Neural progenitor cell (in vitro differentiated cells): Measurements from ENCODE around the gene KIF5B. TPM values are rescaled to one million over a fixed set of nuclear protein-coding genes. Genes with fewer than 3 reads are reported as not detected.

Experiments used
- DNase-seq: peaks from one replicate; pipeline ENCODE4 v3.0.0-alpha.2; 2016; ENCODE audit warnings: low spot score
- H2AFZ ChIP-seq: fragments of 200-600 bp; sonication (generic); replicated peaks from 2 replicates; pipeline ENCODE4 v1.6.1; 2016; ENCODE audit warnings: antibody characterized with exemption
- H3F3A ChIP-seq: fragments of 200-600 bp; sonication (generic); 2 replicates; pipeline ENCODE4 v1.6.1; 2016; ENCODE audit warnings: antibody characterized with exemption, low read depth
- H3K27ac ChIP-seq: fragments of 200-600 bp; sonication (generic); 2 replicates; pipeline ENCODE4 v1.5.1; 2016; ENCODE audit warnings: mild to moderate bottlenecking
- H3K27me3 ChIP-seq: fragments of 200-600 bp; sonication (generic); 2 replicates; pipeline ENCODE4 v1.6.1; 2016; ENCODE audit warnings: mild to moderate bottlenecking, moderate library complexity
- H3K36me3 ChIP-seq: fragments of 200-600 bp; sonication (generic); 2 replicates; pipeline ENCODE4 v1.5.1; 2016
- H3K4me1 ChIP-seq: fragments of 200-600 bp; sonication (generic); 2 replicates; pipeline ENCODE4 v1.6.1; 2016; ENCODE audit warnings: mixed run types
- H3K4me2 ChIP-seq: fragments of 200-600 bp; sonication (generic); 2 replicates; pipeline ENCODE4 v1.6.1; 2016
- H3K4me3 ChIP-seq: fragments of 200-600 bp; sonication (generic); 2 replicates; pipeline ENCODE4 v1.5.1; 2016
- H3K79me2 ChIP-seq: fragments of 200-600 bp; sonication (generic); 2 replicates; pipeline ENCODE4 v1.6.1; 2016; ENCODE audit warnings: low read depth
- H3K9ac ChIP-seq: fragments of 200-600 bp; sonication (generic); 2 replicates; pipeline ENCODE4 v1.6.1; 2016
- H3K9me3 ChIP-seq: fragments of 200-600 bp; sonication (generic); 2 replicates; pipeline ENCODE4 v1.5.1; 2016; ENCODE audit warnings: low read depth
- H4K20me1 ChIP-seq: fragments of 200-600 bp; sonication (generic); 2 replicates; pipeline ENCODE4 v1.6.1; 2016; ENCODE audit warnings: low read depth
- H3K27ac Mint-ChIP-seq: 3 replicates; pipeline ENCODE4 v1.8.0; 2021; ENCODE audit warnings: mixed read lengths
- H3K27me3 Mint-ChIP-seq: 2 replicates; pipeline ENCODE4 v1.8.0; 2022; ENCODE audit warnings: low read depth, mild to moderate bottlenecking, inconsistent platforms, moderate library complexity, mixed read lengths; ENCODE audit not compliant: insufficient read depth
- H3K36me3 Mint-ChIP-seq: 3 replicates; pipeline ENCODE4 v1.8.0; 2021; ENCODE audit warnings: mixed read lengths
- H3K4me1 Mint-ChIP-seq: 3 replicates; pipeline ENCODE4 v1.8.0; 2021; ENCODE audit warnings: mixed read lengths
- H3K4me3 Mint-ChIP-seq: 3 replicates; pipeline ENCODE4 v1.8.0; 2021; ENCODE audit warnings: mild to moderate bottlenecking, moderate library complexity, mixed read lengths
- H3K9me3 Mint-ChIP-seq: 3 replicates; pipeline ENCODE4 v1.8.0; 2020; ENCODE audit warnings: mixed read lengths
- EZH2 ChIP-seq: fragments of 200-600 bp; sonication (generic); IDR thresholded peaks from 2 replicates; pipeline ENCODE4 v1.6.1; 2017; ENCODE audit warnings: antibody characterized with exemption, mild to moderate bottlenecking, moderate library complexity
- EZH2phosphoT487 ChIP-seq: fragments of 200-600 bp; sonication (generic); IDR thresholded peaks from 2 replicates; pipeline ENCODE4 v1.6.1; 2017; ENCODE audit warnings: antibody characterized with exemption
- total RNA-seq: library from RNA; depleted of rRNA; stranded (reverse); fragments of >200 nt; gene quantifications from 2 replicates; pipeline ENCODE4 v1.2.3, GENCODE V29; 2015; ENCODE audit warnings: low replicate concordance
- TF ChIP-seq, protein P1 (sequence below): fragments of 200-600 bp; sonication (generic); IDR thresholded peaks from 2 replicates; pipeline ENCODE4 v1.5.1; 2017; ENCODE audit warnings: antibody characterized with exemption, mild to moderate bottlenecking

The KIF5B gene
- total RNA-seq, 1 donor from 2014 or later, result 131 TPM

DNA sequence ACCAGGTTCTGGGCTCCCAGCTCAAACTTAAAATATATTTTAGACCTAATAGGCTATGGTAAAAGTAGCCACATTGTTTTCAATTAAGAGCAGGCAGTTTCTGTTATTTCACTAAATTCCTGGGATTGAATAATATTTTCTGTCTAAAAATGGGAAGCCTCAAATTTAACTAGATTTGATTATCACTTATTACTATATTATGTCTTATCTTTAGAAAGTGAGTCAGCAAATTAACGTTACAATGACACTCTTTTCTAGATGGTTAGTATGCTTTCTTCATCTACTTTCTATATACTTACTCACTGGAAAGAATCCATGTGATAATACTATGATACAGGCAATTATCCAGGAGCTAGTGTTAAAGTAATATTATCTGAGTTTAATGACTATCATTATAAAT lies 27.5 kb downstream of the KIF5B start:
- no peaks in the 10 kb centered on the region for H3K27me3 ChIP-seq
- peaks cover 52% of the 10 kb centered on the region for H3K36me3 Mint-ChIP-seq
- H3K27ac ChIP-seq, result no peak overlapping the region
- H3K4me3 ChIP-seq, result no peak overlapping the region
- no peak overlapping the region for H3K9ac ChIP-seq
- TF ChIP-seq EZH2 (no peak), EZH2phosphoT487 (no peak)
- TF ChIP-seq, protein P1, sequence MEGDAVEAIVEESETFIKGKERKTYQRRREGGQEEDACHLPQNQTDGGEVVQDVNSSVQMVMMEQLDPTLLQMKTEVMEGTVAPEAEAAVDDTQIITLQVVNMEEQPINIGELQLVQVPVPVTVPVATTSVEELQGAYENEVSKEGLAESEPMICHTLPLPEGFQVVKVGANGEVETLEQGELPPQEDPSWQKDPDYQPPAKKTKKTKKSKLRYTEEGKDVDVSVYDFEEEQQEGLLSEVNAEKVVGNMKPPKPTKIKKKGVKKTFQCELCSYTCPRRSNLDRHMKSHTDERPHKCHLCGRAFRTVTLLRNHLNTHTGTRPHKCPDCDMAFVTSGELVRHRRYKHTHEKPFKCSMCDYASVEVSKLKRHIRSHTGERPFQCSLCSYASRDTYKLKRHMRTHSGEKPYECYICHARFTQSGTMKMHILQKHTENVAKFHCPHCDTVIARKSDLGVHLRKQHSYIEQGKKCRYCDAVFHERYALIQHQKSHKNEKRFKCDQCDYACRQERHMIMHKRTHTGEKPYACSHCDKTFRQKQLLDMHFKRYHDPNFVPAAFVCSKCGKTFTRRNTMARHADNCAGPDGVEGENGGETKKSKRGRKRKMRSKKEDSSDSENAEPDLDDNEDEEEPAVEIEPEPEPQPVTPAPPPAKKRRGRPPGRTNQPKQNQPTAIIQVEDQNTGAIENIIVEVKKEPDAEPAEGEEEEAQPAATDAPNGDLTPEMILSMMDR, result no peak
- H3K4me1 Mint-ChIP-seq, result no peaks in the 10 kb centered on the region
- no peak overlapping the region for H2AFZ ChIP-seq
- H3K4me2 ChIP-seq, result no peak overlapping the region
- no peaks in the 10 kb centered on the region for H3K27me3 Mint-ChIP-seq
- H4K20me1 ChIP-seq, result peaks cover 7% of the 10 kb centered on the region
- no peak overlapping the region for H3K27ac Mint-ChIP-seq
- H3K79me2 ChIP-seq, result peaks cover 70% of the 10 kb centered on the region
- no peak overlapping the region for H3K4me3 Mint-ChIP-seq
- no peaks in the 10 kb centered on the region for H3K9me3 ChIP-seq
- H3K36me3 ChIP-seq, result peaks cover 66% of the 10 kb centered on the region
- no peaks in the 10 kb centered on the region for H3K9me3 Mint-ChIP-seq
- no peak for DNase-seq
- no peaks in the 10 kb centered on the region for H3F3A ChIP-seq
- H3K4me1 ChIP-seq, result no peaks in the 10 kb centered on the region

DNA sequence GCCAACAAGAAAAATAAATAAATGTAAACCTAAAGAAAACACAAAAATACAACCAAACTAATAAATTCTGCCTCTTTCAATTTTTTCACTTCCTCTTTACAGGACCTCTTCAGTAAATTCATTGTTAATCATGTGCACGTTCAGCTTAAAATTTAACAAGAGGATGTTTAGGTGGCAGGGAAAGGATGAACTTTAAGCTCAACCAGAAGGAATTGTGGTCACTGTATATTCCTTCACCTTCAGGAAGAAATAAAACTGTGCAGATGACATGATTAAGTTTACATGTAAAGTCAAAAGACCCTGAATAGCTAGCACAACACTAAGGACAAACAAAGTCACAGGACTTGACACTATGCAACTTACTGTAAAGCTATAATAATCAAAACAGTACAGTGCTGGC lies 33.0 kb downstream of the KIF5B start:
- Histone ChIP-seq H3K9ac (no peak overlapping the region), H3K4me2 (no peak overlapping the region), H3K4me1 (no peaks in the 10 kb centered on the region), H3K27ac (no peak overlapping the region), H3K27me3 (no peaks in the 10 kb centered on the region), H3K36me3 (peaks cover 66% of the 10 kb centered on the region), H3K9me3 (no peaks in the 10 kb centered on the region), H3F3A (no peaks in the 10 kb centered on the region), H2AFZ (no peak overlapping the region), H4K20me1 (peaks cover 3% of the 10 kb centered on the region), H3K4me3 (no peak overlapping the region), H3K79me2 (peaks cover 33% of the 10 kb centered on the region)
- no peak overlapping the region for H3K27ac Mint-ChIP-seq
- H3K4me3 Mint-ChIP-seq, result no peak overlapping the region
- H3K9me3 Mint-ChIP-seq, result no peaks in the 10 kb centered on the region
- TF ChIP-seq, protein P1, result no peak
- TF ChIP-seq EZH2 (no peak), EZH2phosphoT487 (no peak)
- H3K4me1 Mint-ChIP-seq, result no peaks in the 10 kb centered on the region
- H3K36me3 Mint-ChIP-seq, result peaks cover 47% of the 10 kb centered on the region
- no peak for DNase-seq
- H3K27me3 Mint-ChIP-seq, result no peaks in the 10 kb centered on the region

DNA sequence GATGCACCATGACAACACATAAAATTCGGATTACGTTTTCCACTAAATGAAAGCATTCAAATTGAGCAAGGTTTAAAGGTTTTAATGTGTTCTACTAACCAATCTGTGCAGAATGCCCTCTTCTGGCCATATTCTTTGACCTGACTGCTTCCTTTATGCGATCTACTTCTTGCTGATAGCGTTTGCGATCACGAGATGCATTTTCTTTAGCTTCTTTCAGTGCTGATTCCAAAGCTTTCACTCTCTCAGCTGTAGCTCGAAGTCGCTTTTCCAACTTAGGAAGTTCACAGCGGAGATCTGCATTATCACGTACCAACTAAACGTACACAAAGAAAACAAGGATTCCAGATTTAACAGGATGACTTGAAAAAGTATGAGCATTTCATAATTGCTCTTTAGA lies 39.2 kb downstream of the KIF5B start:
- H3K27ac Mint-ChIP-seq, result no peak overlapping the region
- peaks cover 42% of the 10 kb centered on the region for H3K36me3 Mint-ChIP-seq
- H2AFZ ChIP-seq, result no peak overlapping the region

More for the DNA sequence above, 39.2 kb downstream of the KIF5B start:
- Mint-ChIP-seq H3K4me1 (no peaks in the 10 kb centered on the region), H3K4me3 (no peak overlapping the region), H3K9me3 (no peaks in the 10 kb centered on the region), H3K27me3 (no peaks in the 10 kb centered on the region)
- H3K9me3 ChIP-seq, result no peaks in the 10 kb centered on the region
- no peak overlapping the region for H3K9ac ChIP-seq
- H3K36me3 ChIP-seq, result peaks cover 70% of the 10 kb centered on the region
- no peak overlapping the region for H3K27ac ChIP-seq
- H3K4me2 ChIP-seq, result no peak overlapping the region
- peaks cover 26% of the 10 kb centered on the region for H3K79me2 ChIP-seq
- no peaks in the 10 kb centered on the region for H3K27me3 ChIP-seq
- DNase-seq, result no peak
- H3F3A ChIP-seq, result peaks cover 11% of the 10 kb centered on the region
- H3K4me3 ChIP-seq, result no peak overlapping the region
- no peaks in the 10 kb centered on the region for H3K4me1 ChIP-seq
- peaks cover 3% of the 10 kb centered on the region for H4K20me1 ChIP-seq
- TF ChIP-seq, protein P1, result no peak
- no peak for TF ChIP-seq EZH2
- TF ChIP-seq EZH2phosphoT487, result no peak
